SK-N-SH (cell line): Measurements from ENCODE around the gene GGPS1. TPM values are rescaled to one million over a fixed set of nuclear protein-coding genes. Genes with fewer than 3 reads are reported as not detected.

Experiments
- CTCF ChIA-PET: fragments of 300-600, 350-600 bp; formaldehyde crosslinking; extraction: SDS; loops from one replicate; lab custom pipeline; 2021; lab: Yijun Ruan, JAX
- POLR2A ChIA-PET: fragments of 350-600 bp; sonication (Branson Sonifier 250); formaldehyde crosslinking; extraction: SDS; loops from one replicate; lab custom pipeline; 2020; ENCODE audit warnings: antibody characterized with exemption, inconsistent platforms; lab: Yijun Ruan, JAX
- DNase-seq: peaks from one replicate; pipeline ENCODE4 v3.0.0; 2012
- H2AFZ ChIP-seq: fragments of 200-600 bp; sonication (generic); 2 replicates; pipeline ENCODE4 v1.8.1; 2016; ENCODE audit warnings: antibody characterized with exemption, mild to moderate bottlenecking, low read depth
- H3F3A ChIP-seq: fragments of 200-600 bp; sonication (generic); replicated peaks from 2 replicates; pipeline ENCODE3; 2016; ENCODE audit warnings: antibody characterized with exemption, mild to moderate bottlenecking; ENCODE audit not compliant: insufficient read depth
- H3K27ac ChIP-seq, 2 experiments: fragments of 200-500 bp in 1 of 2; fragments of 200-600 bp in 1 of 2; sonication (Bioruptor generic) in 1 of 2; sonication (generic), shearing (Covaris generic) in 1 of 2; 2 replicates each; pipeline versions ENCODE4 v1.5.1 to v1.6.1; 2014 to 2016; ENCODE audit warnings: low read depth in 2 of 2, inconsistent platforms in 1 of 2, low read length in 1 of 2, mild to moderate bottlenecking in 1 of 2, mixed read lengths in 1 of 2
- H3K27me3 ChIP-seq: fragments of 200-600 bp; sonication (generic), shearing (Covaris generic); 2 replicates; pipeline ENCODE4 v1.6.1; 2016; ENCODE audit warnings: mixed run types; ENCODE audit not compliant: insufficient read depth
- H3K36me3 ChIP-seq, 2 experiments: fragments of 200-500 bp in 1 of 2; fragments of 200-600 bp in 1 of 2; sonication (Bioruptor generic) in 1 of 2; sonication (generic) in 1 of 2; replicated peaks in 1 of 2; 2 replicates each; pipeline versions ENCODE3 to v1.5.1; 2014 to 2016; ENCODE audit warnings: low read length in 1 of 2, mild to moderate bottlenecking in 1 of 2; ENCODE audit not compliant: insufficient read depth in 2 of 2, control insufficient read depth in 1 of 2
- H3K4me1 ChIP-seq, 2 experiments: fragments of 200-500 bp in 1 of 2; fragments of 200-600 bp in 1 of 2; sonication (Bioruptor generic) in 1 of 2; sonication (generic), shearing (Covaris generic) in 1 of 2; 2 replicates each; pipeline versions ENCODE4 v1.5.1 to v1.6.1; 2014 to 2016; ENCODE audit warnings: low read depth in 1 of 2, low read length in 1 of 2, mixed run types in 1 of 2; ENCODE audit not compliant: insufficient read depth in 2 of 2, control insufficient read depth in 1 of 2
- H3K4me2 ChIP-seq: fragments of 200-600 bp; sonication (generic), shearing (Covaris generic); 2 replicates; pipeline ENCODE4 v1.6.1; 2017; ENCODE audit warnings: mixed run types
- H3K4me3 ChIP-seq, 2 experiments: fragments of 200-500 bp in 1 of 2; fragments of 200-600 bp in 1 of 2; sonication (Bioruptor generic) in 1 of 2; sonication (generic), shearing (Covaris generic) in 1 of 2; 2 replicates each; pipeline versions ENCODE4 v1.5.1 to v1.8.1; 2014 to 2016; ENCODE audit warnings: low read depth in 2 of 2, inconsistent platforms in 1 of 2, low read length in 1 of 2, mild to moderate bottlenecking in 1 of 2, mixed read lengths in 1 of 2, moderate library complexity in 1 of 2
- H3K79me2 ChIP-seq: fragments of 200-600 bp; sonication (generic); 2 replicates; pipeline ENCODE4 v1.8.1; 2017; ENCODE audit warnings: mild to moderate bottlenecking; ENCODE audit not compliant: insufficient read depth
- H3K9ac ChIP-seq: fragments of 200-600 bp; sonication (generic); 2 replicates; pipeline ENCODE4 v1.6.1; 2017; ENCODE audit warnings: mixed run types
- H3K9me2 ChIP-seq: fragments of 200-600 bp; sonication (generic); 2 replicates; pipeline ENCODE4 v1.6.1; 2017; ENCODE audit warnings: mixed run types
- H3K9me3 ChIP-seq: fragments of 200-600 bp; sonication (generic); 2 replicates; pipeline ENCODE4 v1.6.1; 2017; ENCODE audit warnings: mixed run types, mild to moderate bottlenecking, moderate library complexity
- H4K20me1 ChIP-seq: fragments of 200-600 bp; sonication (generic); 2 replicates; pipeline ENCODE4 v1.6.1; 2017; ENCODE audit warnings: mild to moderate bottlenecking, mixed run types; ENCODE audit not compliant: insufficient read depth
- CHD2 ChIP-seq: fragments of 150-350 bp; IDR thresholded peaks from 2 replicates; pipeline ENCODE4 v1.6.1; 2018; ENCODE audit warnings: low read length; ENCODE audit not compliant: partially characterized antibody
- CTCF ChIP-seq: fragments of 200-600 bp; sonication (generic); IDR thresholded peaks from 2 replicates; pipeline ENCODE4 v1.6.1; 2017; ENCODE audit warnings: antibody characterized with exemption, mild to moderate bottlenecking, moderate library complexity
- EZH2phosphoT487 ChIP-seq: fragments of 200-600 bp; sonication (generic); IDR thresholded peaks from 2 replicates; pipeline ENCODE4 v1.6.1; 2017; ENCODE audit warnings: low read depth, mixed run types, mild to moderate bottlenecking, antibody characterized with exemption, moderate library complexity, borderline replicate concordance
- FOSL2 ChIP-seq: IDR thresholded peaks from 2 replicates; pipeline ENCODE4 v1.4.0; 2012; ENCODE audit warnings: low read depth, mild to moderate bottlenecking, moderate library complexity, borderline replicate concordance
- NFIC ChIP-seq: IDR thresholded peaks from 2 replicates; pipeline ENCODE4 v1.4.0; 2012; ENCODE audit warnings: borderline replicate concordance
- NRF1 ChIP-seq: IDR thresholded peaks from 2 replicates; pipeline ENCODE4 v1.6.1; 2012; ENCODE audit warnings: low read depth, mild to moderate bottlenecking, low read length
- PBX3 ChIP-seq: IDR thresholded peaks from 2 replicates; pipeline ENCODE4; 2012
- REST ChIP-seq: IDR thresholded peaks from 2 replicates; pipeline ENCODE4 v1.6.1; 2012; ENCODE audit warnings: mild to moderate bottlenecking, low read depth, low read length, moderate library complexity
- RFX5 ChIP-seq: IDR thresholded peaks from 2 replicates; pipeline ENCODE4 v1.6.1; 2012; ENCODE audit warnings: mild to moderate bottlenecking, improper control_type of control experiment, low read length
- SMC3 ChIP-seq: IDR thresholded peaks from 2 replicates; pipeline ENCODE4 v1.6.1; 2012; ENCODE audit warnings: low read depth, low read length, improper control_type of control experiment
- TEAD4 ChIP-seq: IDR thresholded peaks from 2 replicates; pipeline ENCODE4 v1.4.0; 2012; ENCODE audit warnings: mild to moderate bottlenecking, borderline replicate concordance; ENCODE audit not compliant: insufficient read depth
- WGBS: methylation state at CpG from one replicate; pipeline ENCODE4 v1.1.6; 2017; ENCODE audit warnings: low lambda C conversion rate; 5-methylcytosine and 5-hydroxymethylcytosine counted together
- polyA plus RNA-seq, 3 experiments: library from polyadenylated mRNA; depleted of rRNA; stranded (reverse); fragments of >200 nt; gene quantifications; 2 replicates each; pipeline ENCODE4 v1.2.3, GENCODE V29; 2012
- TF ChIP-seq, protein P1 (sequence below): IDR thresholded peaks from 2 replicates; pipeline ENCODE4 v1.4.0; 2012; ENCODE audit warnings: low read depth, borderline replicate concordance

GGPS1 gene
- polyA plus RNA-seq, 1 of the 3 experiments (the other 2 are of a cell fraction): 15.7 TPM

GRCh38 chr1:235296729-235297128 is 31.6 kb upstream of the GGPS1 start:
- Histone ChIP-seq H3K27me3 (no peaks in the 10 kb centered on the region), H3K4me3 (no peak overlapping the region), H3K9me2 (no peaks in the 10 kb centered on the region), H3K9me3 (no peaks in the 10 kb centered on the region), H3K79me2 (peaks cover 95% of the 10 kb centered on the region), H3F3A (peaks cover 8% of the 10 kb centered on the region), H3K27ac (no peak overlapping the region), H3K4me2 (no peak overlapping the region), H4K20me1 (peaks cover 90% of the 10 kb centered on the region), H3K4me1 (no peaks in the 10 kb centered on the region; a peak in 1 of 4 replicates), H3K36me3 (peaks cover 0 to 9% of the 10 kb centered on the region in 2 experiments), H2AFZ (no peak overlapping the region), H3K9ac (no peak overlapping the region)
- WGBS: 95% methylated on average over 1 of the region's 1 CpG
- DNase-seq: no peak
- ChIA-PET CTCF (no interaction called here), POLR2A (no interaction called here)
- no peak for TF ChIP-seq NRF1
- no peak for TF ChIP-seq NFIC
- no peak for TF ChIP-seq RFX5
- TF ChIP-seq SMC3: no peak
- no peak for TF ChIP-seq CHD2
- no peak for TF ChIP-seq TEAD4
- no peak for TF ChIP-seq REST
- no peak for TF ChIP-seq EZH2phosphoT487
- TF ChIP-seq, protein P1, sequence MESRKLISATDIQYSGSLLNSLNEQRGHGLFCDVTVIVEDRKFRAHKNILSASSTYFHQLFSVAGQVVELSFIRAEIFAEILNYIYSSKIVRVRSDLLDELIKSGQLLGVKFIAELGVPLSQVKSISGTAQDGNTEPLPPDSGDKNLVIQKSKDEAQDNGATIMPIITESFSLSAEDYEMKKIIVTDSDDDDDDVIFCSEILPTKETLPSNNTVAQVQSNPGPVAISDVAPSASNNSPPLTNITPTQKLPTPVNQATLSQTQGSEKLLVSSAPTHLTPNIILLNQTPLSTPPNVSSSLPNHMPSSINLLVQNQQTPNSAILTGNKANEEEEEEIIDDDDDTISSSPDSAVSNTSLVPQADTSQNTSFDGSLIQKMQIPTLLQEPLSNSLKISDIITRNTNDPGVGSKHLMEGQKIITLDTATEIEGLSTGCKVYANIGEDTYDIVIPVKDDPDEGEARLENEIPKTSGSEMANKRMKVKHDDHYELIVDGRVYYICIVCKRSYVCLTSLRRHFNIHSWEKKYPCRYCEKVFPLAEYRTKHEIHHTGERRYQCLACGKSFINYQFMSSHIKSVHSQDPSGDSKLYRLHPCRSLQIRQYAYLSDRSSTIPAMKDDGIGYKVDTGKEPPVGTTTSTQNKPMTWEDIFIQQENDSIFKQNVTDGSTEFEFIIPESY: no peak
- no peak for TF ChIP-seq FOSL2
- no peak for TF ChIP-seq CTCF
- TF ChIP-seq PBX3: no peak
